ENCODE data around the gene CYP21A2.

The CYP21A2 gene

DNA sequence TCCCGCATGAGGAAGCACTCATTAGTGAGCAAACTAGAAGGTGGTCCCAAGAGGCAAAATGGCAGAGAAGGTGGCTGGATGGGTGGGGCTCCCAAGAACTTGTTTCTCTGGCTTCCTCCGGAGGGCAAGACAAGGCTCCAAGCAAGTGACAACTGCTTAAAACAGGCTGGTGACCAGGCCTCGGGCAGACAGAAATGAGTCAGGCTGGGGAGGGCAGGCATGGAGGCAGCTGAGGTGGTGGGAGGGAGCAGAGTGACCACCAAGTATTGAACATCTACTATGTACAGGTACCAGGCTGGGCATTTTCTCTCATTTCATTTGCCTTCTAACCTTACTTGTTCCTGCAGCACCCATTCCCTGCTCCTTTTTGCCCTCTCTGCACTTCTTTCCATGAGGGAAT lies 37.6 kb downstream of the CYP21A2 start:
- no peaks in the 10 kb centered on the region for H3F3A ChIP-seq (ENCODE audit: insufficient read depth, low read length)
- H3K9me2 ChIP-seq (replicated peaks; ENCODE audit: insufficient read depth, low read length) = no peaks in the 10 kb centered on the region
- no peaks in the 10 kb centered on the region for H3K36me3 ChIP-seq (replicated peaks; ENCODE audit: insufficient read depth, low read length)
- no peak overlapping the region for H3K9ac ChIP-seq (ENCODE audit: low read length)
- no peak for TF ChIP-seq EZH2 (optimal IDR thresholded peaks at IDR 0.05; ENCODE audit: low read depth, low read length)
- TF ChIP-seq EZH2phosphoT487 (IDR thresholded peaks at IDR 0.05; ENCODE audit: low read length) = no peak
- TF ChIP-seq, protein P1, sequence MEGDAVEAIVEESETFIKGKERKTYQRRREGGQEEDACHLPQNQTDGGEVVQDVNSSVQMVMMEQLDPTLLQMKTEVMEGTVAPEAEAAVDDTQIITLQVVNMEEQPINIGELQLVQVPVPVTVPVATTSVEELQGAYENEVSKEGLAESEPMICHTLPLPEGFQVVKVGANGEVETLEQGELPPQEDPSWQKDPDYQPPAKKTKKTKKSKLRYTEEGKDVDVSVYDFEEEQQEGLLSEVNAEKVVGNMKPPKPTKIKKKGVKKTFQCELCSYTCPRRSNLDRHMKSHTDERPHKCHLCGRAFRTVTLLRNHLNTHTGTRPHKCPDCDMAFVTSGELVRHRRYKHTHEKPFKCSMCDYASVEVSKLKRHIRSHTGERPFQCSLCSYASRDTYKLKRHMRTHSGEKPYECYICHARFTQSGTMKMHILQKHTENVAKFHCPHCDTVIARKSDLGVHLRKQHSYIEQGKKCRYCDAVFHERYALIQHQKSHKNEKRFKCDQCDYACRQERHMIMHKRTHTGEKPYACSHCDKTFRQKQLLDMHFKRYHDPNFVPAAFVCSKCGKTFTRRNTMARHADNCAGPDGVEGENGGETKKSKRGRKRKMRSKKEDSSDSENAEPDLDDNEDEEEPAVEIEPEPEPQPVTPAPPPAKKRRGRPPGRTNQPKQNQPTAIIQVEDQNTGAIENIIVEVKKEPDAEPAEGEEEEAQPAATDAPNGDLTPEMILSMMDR (IDR thresholded peaks at IDR 0.05; ENCODE audit: low read length) = no peak
- H3K9me3 ChIP-seq (replicated peaks; ENCODE audit: insufficient read depth, low read length) = no peaks in the 10 kb centered on the region
- H3K4me2 ChIP-seq (ENCODE audit: low read depth, low read length) = no peak overlapping the region
- H3K4me3 ChIP-seq (ENCODE audit: low read length) = no peak overlapping the region
- no peaks in the 10 kb centered on the region for H3K4me1 ChIP-seq (ENCODE audit: low read length)
- H3K79me2 ChIP-seq (ENCODE audit: low read length) = no peaks in the 10 kb centered on the region
- H2AFZ ChIP-seq (ENCODE audit: low read length) = no peak overlapping the region
- H3K27me3 ChIP-seq (replicated peaks; ENCODE audit: insufficient read depth, low read length) = peaks cover 91% of the 10 kb centered on the region
- no peak overlapping the region for H3K27ac ChIP-seq (ENCODE audit: low read length)
- DNase-seq = no peak
- H4K20me1 ChIP-seq (ENCODE audit: insufficient read depth, low read length) = no peaks in the 10 kb centered on the region

DNA sequence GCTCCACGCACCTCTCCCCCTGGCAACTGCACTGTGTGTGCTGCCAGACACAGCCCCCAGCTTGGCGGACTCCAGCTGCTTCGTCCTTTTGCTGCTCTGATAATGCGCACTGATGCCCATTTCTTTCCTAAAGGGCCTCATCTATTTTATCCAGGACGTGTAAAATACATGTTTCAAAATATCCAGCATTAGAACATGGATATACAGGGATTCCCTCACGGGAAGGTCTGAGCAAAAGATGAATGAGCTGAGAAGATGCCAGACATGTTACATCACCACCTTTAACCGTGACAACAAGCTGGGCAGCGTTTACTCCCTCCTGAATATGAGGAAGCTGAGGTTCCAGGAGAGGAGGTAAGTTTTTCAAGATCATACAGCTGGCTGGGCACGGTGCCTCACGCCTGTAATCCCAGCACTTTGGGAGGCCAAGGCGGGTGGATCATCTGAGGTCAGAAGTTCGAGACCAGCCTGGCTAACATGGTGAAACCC lies 38.1 kb downstream of the CYP21A2 start:
- H3K27ac ChIP-seq (ENCODE audit: low read length) = no peak overlapping the region
- no peak overlapping the region for H3K9ac ChIP-seq (ENCODE audit: low read length)
- no peaks in the 10 kb centered on the region for H3K36me3 ChIP-seq (replicated peaks; ENCODE audit: insufficient read depth, low read length)
- H3F3A ChIP-seq (ENCODE audit: insufficient read depth, low read length) = no peaks in the 10 kb centered on the region
- DNase-seq = no peak
- no peak for TF ChIP-seq EZH2 (optimal IDR thresholded peaks at IDR 0.05; ENCODE audit: low read depth, low read length)
- TF ChIP-seq, protein P1 (IDR thresholded peaks at IDR 0.05; ENCODE audit: low read length) = no peak
- TF ChIP-seq EZH2phosphoT487 (IDR thresholded peaks at IDR 0.05; ENCODE audit: low read length) = no peak
- no peaks in the 10 kb centered on the region for H4K20me1 ChIP-seq (ENCODE audit: insufficient read depth, low read length)
- no peak overlapping the region for H2AFZ ChIP-seq (ENCODE audit: low read length)
- H3K9me3 ChIP-seq (replicated peaks; ENCODE audit: insufficient read depth, low read length) = no peaks in the 10 kb centered on the region
- no peak overlapping the region for H3K4me2 ChIP-seq (ENCODE audit: low read depth, low read length)
- H3K4me1 ChIP-seq (ENCODE audit: low read length) = no peaks in the 10 kb centered on the region
- no peaks in the 10 kb centered on the region for H3K9me2 ChIP-seq (replicated peaks; ENCODE audit: insufficient read depth, low read length)
- no peak overlapping the region for H3K4me3 ChIP-seq (ENCODE audit: low read length)
- peaks cover 91% of the 10 kb centered on the region for H3K27me3 ChIP-seq (replicated peaks; ENCODE audit: insufficient read depth, low read length)
- no peaks in the 10 kb centered on the region for H3K79me2 ChIP-seq (ENCODE audit: low read length)

DNA sequence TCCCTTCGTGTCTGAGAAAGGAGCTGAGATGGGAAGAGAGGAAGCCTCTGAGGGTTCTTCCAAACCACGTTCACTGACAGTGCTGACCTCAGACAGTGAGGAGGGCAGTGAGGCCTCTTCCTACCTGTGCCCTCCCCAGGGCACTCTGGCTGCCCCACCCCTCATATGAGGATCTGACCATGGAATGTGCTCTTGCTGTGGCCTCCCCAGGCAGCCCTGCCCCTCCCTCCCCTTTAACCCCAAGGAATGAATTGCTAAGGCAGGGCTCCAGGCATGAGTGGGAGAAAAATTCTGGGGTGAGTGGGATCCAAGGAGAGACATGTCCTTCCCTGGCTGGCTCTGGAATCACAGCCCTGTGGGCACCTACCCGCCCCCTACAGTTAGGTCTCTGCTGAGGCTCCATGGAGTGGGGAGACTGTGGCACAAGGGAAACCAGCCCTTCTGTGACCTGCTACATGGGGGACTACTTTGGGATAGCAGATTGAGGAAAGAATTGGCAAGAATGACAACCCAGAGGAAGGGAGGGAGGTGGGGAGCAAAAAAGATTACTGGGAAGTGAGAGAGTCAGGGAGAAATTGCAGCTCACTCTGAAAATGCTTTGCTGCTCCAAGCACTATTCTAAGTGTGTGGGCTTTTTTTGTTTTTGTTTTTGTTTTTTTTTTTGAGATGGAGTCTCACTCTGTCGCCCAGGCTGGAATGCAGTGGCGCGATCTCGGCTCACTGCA lies 41.5 kb downstream of the CYP21A2 start:
- Histone ChIP-seq H3K4me1 (ENCODE audit: low read length) (no peaks in the 10 kb centered on the region), H3K27ac (ENCODE audit: low read length) (no peak overlapping the region), H3K4me3 (ENCODE audit: low read length) (no peak overlapping the region), H4K20me1 (ENCODE audit: insufficient read depth, low read length) (no peaks in the 10 kb centered on the region), H2AFZ (ENCODE audit: low read length) (no peak overlapping the region), H3K27me3 (replicated peaks; ENCODE audit: insufficient read depth, low read length) (peaks cover 91% of the 10 kb centered on the region), H3K4me2 (ENCODE audit: low read depth, low read length) (no peak overlapping the region), H3F3A (ENCODE audit: insufficient read depth, low read length) (no peaks in the 10 kb centered on the region), H3K36me3 (replicated peaks; ENCODE audit: insufficient read depth, low read length) (no peaks in the 10 kb centered on the region), H3K79me2 (ENCODE audit: low read length) (no peaks in the 10 kb centered on the region), H3K9me2 (replicated peaks; ENCODE audit: insufficient read depth, low read length) (no peaks in the 10 kb centered on the region), H3K9me3 (replicated peaks; ENCODE audit: insufficient read depth, low read length) (no peaks in the 10 kb centered on the region), H3K9ac (ENCODE audit: low read length) (no peak overlapping the region)
- DNase-seq = no peak
- TF ChIP-seq EZH2 (optimal IDR thresholded peaks at IDR 0.05; ENCODE audit: low read depth, low read length) = no peak
- no peak for TF ChIP-seq EZH2phosphoT487 (IDR thresholded peaks at IDR 0.05; ENCODE audit: low read length)
- TF ChIP-seq, protein P1 (IDR thresholded peaks at IDR 0.05; ENCODE audit: low read length) = no peak
